Measurements from ENCODE around the gene KLHL20. TPM values are rescaled to one million over a fixed set of nuclear protein-coding genes. Genes with fewer than 3 reads are reported as not detected.
"Not testable (repeated sequence)": the region's sequence is repeated elsewhere in the genome, so short reads cannot be mapped to it uniquely, and the experiment has no call there.

Gene KLHL20
- total and polyA plus RNA-seq, 2 experiments from 2014 or later = 16.2 to 24.0 TPM

DNA sequence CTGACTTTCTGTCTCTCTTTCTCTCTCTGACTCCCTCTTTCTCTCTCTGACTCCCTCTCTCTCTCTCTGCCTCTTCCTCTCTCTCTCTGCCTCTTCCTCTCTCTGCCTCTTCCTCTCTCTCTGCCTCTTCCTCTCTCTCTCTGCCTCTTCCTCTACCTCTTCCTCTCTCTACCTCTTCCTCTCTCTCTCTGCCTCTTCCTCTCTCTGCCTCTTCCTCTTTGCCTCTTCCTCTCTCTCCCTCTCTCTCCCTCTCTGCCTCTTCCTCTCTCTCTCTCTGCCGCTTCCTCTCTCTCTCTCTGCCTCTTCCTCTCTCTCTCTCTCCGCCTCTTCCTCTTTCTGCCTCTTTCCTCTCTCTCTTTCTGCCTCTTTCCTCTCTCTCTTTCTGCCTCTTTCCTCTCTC lies 26.5 kb upstream of the KLHL20 start:
- TF ChIP-seq, protein P1, sequence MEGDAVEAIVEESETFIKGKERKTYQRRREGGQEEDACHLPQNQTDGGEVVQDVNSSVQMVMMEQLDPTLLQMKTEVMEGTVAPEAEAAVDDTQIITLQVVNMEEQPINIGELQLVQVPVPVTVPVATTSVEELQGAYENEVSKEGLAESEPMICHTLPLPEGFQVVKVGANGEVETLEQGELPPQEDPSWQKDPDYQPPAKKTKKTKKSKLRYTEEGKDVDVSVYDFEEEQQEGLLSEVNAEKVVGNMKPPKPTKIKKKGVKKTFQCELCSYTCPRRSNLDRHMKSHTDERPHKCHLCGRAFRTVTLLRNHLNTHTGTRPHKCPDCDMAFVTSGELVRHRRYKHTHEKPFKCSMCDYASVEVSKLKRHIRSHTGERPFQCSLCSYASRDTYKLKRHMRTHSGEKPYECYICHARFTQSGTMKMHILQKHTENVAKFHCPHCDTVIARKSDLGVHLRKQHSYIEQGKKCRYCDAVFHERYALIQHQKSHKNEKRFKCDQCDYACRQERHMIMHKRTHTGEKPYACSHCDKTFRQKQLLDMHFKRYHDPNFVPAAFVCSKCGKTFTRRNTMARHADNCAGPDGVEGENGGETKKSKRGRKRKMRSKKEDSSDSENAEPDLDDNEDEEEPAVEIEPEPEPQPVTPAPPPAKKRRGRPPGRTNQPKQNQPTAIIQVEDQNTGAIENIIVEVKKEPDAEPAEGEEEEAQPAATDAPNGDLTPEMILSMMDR (IDR thresholded peaks at IDR 0.05; ENCODE audit: low read depth, low read length) = no peak
- Histone ChIP-seq H3K36me3 (no peaks in the 10 kb centered on the region), H3K27ac (no peak overlapping the region), H3K4me1 (ENCODE audit: low read depth) (no peaks in the 10 kb centered on the region), H3K9me3 (ENCODE audit: low read depth) (no peaks in the 10 kb centered on the region), H3K4me3 (no peak overlapping the region), H3K27me3 (no peaks in the 10 kb centered on the region)
- DNase-seq (ENCODE audit: low read depth in 1 of 2, low spot score in 1 of 2) = no peak

DNA sequence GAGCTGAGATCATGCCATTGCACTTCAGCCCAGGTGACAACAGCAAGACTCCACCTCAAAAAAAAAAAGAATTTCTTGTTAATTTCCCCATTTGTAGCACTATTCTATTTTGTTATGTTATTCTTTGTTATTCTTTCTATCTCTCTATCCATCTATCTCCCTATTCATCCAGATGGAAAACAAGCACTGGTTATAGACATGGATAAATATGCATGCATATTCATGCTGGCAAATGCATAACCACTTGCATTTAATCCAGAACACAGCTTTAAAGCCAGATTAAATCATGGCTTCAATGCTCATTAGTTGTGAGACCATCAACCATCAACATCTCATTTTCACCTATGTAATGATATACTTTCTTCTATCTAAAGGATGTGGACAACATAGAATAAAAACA lies 21.5 kb upstream of the KLHL20 start:
- no peaks in the 10 kb centered on the region for H3K36me3 ChIP-seq
- DNase-seq (ENCODE audit: low read depth in 1 of 2, low spot score in 1 of 2) = no peak
- no peaks in the 10 kb centered on the region for H3K4me1 ChIP-seq (ENCODE audit: low read depth)
- no peaks in the 10 kb centered on the region for H3K9me3 ChIP-seq (ENCODE audit: low read depth)
- TF ChIP-seq, protein P1 (IDR thresholded peaks at IDR 0.05; ENCODE audit: low read depth, low read length) = no peak
- H3K27ac ChIP-seq = no peak overlapping the region
- H3K4me3 ChIP-seq = no peak overlapping the region
- no peaks in the 10 kb centered on the region for H3K27me3 ChIP-seq

DNA sequence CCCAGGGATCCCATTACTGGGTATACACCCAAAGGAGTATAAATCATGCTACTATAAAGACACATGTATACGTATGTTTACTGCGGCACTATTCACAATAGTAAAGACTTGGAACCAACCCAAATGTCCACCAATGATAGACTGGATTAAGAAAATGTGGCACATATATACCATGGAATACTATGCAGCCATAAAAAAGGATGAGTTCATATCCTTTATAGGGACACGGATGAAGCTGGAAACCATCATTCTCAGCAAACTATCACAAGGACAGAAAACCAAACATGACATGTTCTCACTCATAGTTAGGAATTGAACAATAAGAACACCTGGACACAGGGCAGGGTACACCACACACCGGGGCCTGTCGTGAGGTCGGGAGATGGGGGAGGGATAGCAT lies 13.5 kb upstream of the KLHL20 start:
- H3K36me3 ChIP-seq; H3K9me3 ChIP-seq (ENCODE audit: low read depth); H3K4me1 ChIP-seq (ENCODE audit: low read depth); H3K27ac ChIP-seq; H3K27me3 ChIP-seq; DNase-seq (ENCODE audit: low read depth in 1 of 2, low spot score in 1 of 2); H3K4me3 ChIP-seq: not testable (repeated sequence)

DNA sequence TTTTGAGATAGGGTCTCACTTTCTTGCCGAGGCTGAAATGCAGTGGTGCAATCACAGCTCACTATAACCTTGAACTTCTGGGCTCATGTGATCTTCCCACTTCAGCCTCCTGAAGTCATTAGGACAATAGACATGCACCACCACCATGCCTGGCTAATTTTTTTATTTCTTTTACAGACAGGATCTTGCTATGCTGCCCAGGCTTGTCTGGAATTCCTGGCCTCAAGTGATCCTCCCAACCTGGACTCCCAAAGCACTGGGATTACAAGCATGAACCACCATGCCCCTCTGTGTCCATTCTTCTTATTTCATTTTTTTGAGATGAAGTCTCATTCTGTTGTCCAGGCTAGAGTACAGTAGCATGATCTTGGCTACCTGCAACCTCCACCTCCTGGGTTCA lies 12.0 kb upstream of the KLHL20 start:
- Histone ChIP-seq H3K27ac (no peak overlapping the region), H3K4me3 (no peak overlapping the region), H3K27me3 (no peaks in the 10 kb centered on the region), H3K4me1 (ENCODE audit: low read depth) (no peaks in the 10 kb centered on the region), H3K36me3 (no peaks in the 10 kb centered on the region), H3K9me3 (ENCODE audit: low read depth) (no peaks in the 10 kb centered on the region)
- no peak for DNase-seq (ENCODE audit: low read depth in 1 of 2, low spot score in 1 of 2)
- TF ChIP-seq, protein P1 (IDR thresholded peaks at IDR 0.05; ENCODE audit: low read depth, low read length) = no peak

DNA sequence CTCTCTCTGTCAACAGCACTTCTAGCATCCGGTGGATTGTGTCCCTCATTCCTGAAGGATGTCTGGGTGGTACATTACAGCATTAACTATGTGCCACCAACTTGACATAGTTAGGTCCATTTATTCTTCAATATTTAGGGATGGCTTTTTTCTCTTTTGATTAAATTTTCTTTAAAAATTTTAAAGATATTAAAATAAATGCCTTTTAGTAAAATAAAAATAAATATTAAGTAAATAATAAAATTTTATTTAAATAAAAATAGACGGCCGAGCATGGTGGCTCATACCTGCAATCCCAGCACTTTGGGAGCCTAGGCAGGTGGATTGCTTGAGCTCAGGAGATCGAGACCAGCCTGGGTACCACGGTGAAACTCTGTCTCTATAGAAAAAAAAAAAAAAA lies 9.7 kb upstream of the KLHL20 start:
- Histone ChIP-seq H3K27ac (no peak overlapping the region), H3K27me3 (peaks cover 15% of the 10 kb centered on the region), H3K4me3 (no peak overlapping the region)

DNA sequence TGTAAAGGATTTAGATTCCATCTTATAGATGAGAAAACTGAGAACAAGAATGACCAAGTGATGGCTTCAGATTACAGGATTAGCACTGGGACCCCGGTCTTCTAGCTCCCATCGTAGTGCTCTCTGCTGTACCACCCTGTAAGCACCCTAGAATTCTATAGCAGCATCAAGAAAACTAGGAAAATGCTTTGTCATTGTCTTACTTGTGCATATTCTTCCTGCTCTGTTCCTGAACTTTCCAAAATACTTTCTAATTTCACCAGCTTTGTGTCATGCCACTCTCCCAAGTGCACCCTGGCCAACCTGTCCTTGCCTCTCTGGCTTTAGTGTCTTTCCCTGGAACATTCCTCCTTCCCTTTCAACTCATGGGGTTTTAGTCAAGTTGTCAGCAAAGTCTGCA lies 6.0 kb upstream of the KLHL20 start:
- Histone ChIP-seq H3K4me3 (no peak overlapping the region), H3K36me3 (no peaks in the 10 kb centered on the region), H3K27me3 (peaks cover 49% of the 10 kb centered on the region), H3K9me3 (ENCODE audit: low read depth) (no peaks in the 10 kb centered on the region), H3K4me1 (ENCODE audit: low read depth) (no peaks in the 10 kb centered on the region), H3K27ac (no peak overlapping the region)
- TF ChIP-seq, protein P1 (IDR thresholded peaks at IDR 0.05; ENCODE audit: low read depth, low read length) = no peak
- no peak for DNase-seq (ENCODE audit: low read depth in 1 of 2, low spot score in 1 of 2)

More for the DNA sequence above, 9.7 kb upstream of the KLHL20 start:
- no peak for DNase-seq (ENCODE audit: low read depth in 1 of 2, low spot score in 1 of 2)
- TF ChIP-seq, protein P1 (IDR thresholded peaks at IDR 0.05; ENCODE audit: low read depth, low read length) = no peak
- Histone ChIP-seq H3K4me1 (ENCODE audit: low read depth) (no peaks in the 10 kb centered on the region), H3K36me3 (no peaks in the 10 kb centered on the region), H3K9me3 (ENCODE audit: low read depth) (no peaks in the 10 kb centered on the region)
